Skin epidermis (tissue), 12 donors: ENCODE results near the gene TBX1.
"Not testable (repeated sequence)": the region's sequence is repeated elsewhere in the genome, so short reads cannot be mapped to it uniquely, and the experiment has no call there.

Source experiments
- H3K27ac ChIP-seq, 21 experiments: fragments of 200-600 bp; sonication (generic) in 11 of 21; one replicate each; pipeline ENCODE4 v1.5.0; 2020; ENCODE audit warnings: mild to moderate bottlenecking in 3 of 21, inconsistent platforms in 2 of 21, moderate library complexity in 2 of 21
- H3K4me3 ChIP-seq, 7 experiments: fragments of 200-600 bp; sonication (generic) in 2 of 7; one replicate each; pipeline ENCODE4 v1.5.0; 2020; ENCODE audit warnings: inconsistent platforms in 2 of 7, mild to moderate bottlenecking in 2 of 7, moderate library complexity in 1 of 7

The TBX1 gene

GRCh38 chr22:19791894-19792293 lies 31.3 kb downstream of the TBX1 start:
- Histone ChIP-seq H3K4me3 (no peak overlapping the region), H3K27ac (no peak overlapping the region)

GRCh38 chr22:19792383-19792896 lies 31.9 kb downstream of the TBX1 start:
- not testable (repeated sequence) for H3K27ac ChIP-seq

GRCh38 chr22:19793161-19793560 lies 32.6 kb downstream of the TBX1 start:
- no peak overlapping the region for H3K4me3 ChIP-seq

More at GRCh38 chr22:19792383-19792896, 31.9 kb downstream of the TBX1 start:
- H3K4me3 ChIP-seq: not testable (repeated sequence)

GRCh38 chr22:19793661-19794310 lies 33.2 kb downstream of the TBX1 start:
- H3K27ac ChIP-seq: no peak overlapping the region
- H3K4me3 ChIP-seq: no peak overlapping the region

More at GRCh38 chr22:19793161-19793560, 32.6 kb downstream of the TBX1 start:
- H3K27ac ChIP-seq: no peak overlapping the region

- Histone ChIP-seq H3K27ac (peak overlapping the region in 1 of 21 experiments; percentile 20), H3K4me3 (no peak overlapping the region)
These were observed 35.0 kb downstream of the TBX1 start for GRCh38 chr22:19795617-19796008.

- peak overlapping the region in 1 of 21 experiments; percentile 20 for H3K27ac ChIP-seq
- H3K4me3 ChIP-seq: no peak overlapping the region
These were observed 35.6 kb downstream of the TBX1 start for GRCh38 chr22:19796160-19796559.

GRCh38 chr22:19797086-19798002 lies 36.8 kb downstream of the TBX1 start:
- no peak overlapping the region for H3K4me3 ChIP-seq
- peak overlapping the region in 1 of 21 experiments; percentile 3 for H3K27ac ChIP-seq

GRCh38 chr22:19798003-19798665 lies 37.6 kb downstream of the TBX1 start:
- Histone ChIP-seq H3K4me3 (no peak overlapping the region), H3K27ac (peak overlapping the region in 2 of 21 experiments; percentile 3 to 9)

GRCh38 chr22:19798891-19799293 lies 38.3 kb downstream of the TBX1 start:
- no peak overlapping the region for H3K4me3 ChIP-seq
- H3K27ac ChIP-seq: peak overlapping the region in 2 of 21 experiments; percentile 9 to 22

- Histone ChIP-seq H3K27ac (peak overlapping the region in 3 of 21 experiments; percentile 19 to 38 (median 33)), H3K4me3 (no peak overlapping the region)
These were observed 39.0 kb downstream of the TBX1 start for GRCh38 chr22:19799322-19800190.

- Histone ChIP-seq H3K4me3 (no peak overlapping the region), H3K27ac (peak overlapping the region in 3 of 21 experiments; percentile 19 to 38 (median 33))
These were observed 39.7 kb downstream of the TBX1 start for GRCh38 chr22:19800306-19800705.

GRCh38 chr22:19800761-19801244 lies 40.2 kb downstream of the TBX1 start:
- no peak overlapping the region for H3K4me3 ChIP-seq

GRCh38 chr22:19801340-19802000 lies 40.9 kb downstream of the TBX1 start:
- no peak overlapping the region for H3K4me3 ChIP-seq
- H3K27ac ChIP-seq: peak overlapping the region in 2 of 21 experiments; percentile 1 to 19

More at GRCh38 chr22:19800761-19801244, 40.2 kb downstream of the TBX1 start:
- H3K27ac ChIP-seq: peak overlapping the region in 3 of 21 experiments; percentile 1 to 43 (median 19)

GRCh38 chr22:19802001-19802893 lies 41.7 kb downstream of the TBX1 start:
- Histone ChIP-seq H3K27ac (no peak overlapping the region), H3K4me3 (no peak overlapping the region)

GRCh38 chr22:19802894-19803735 lies 42.5 kb downstream of the TBX1 start:
- H3K4me3 ChIP-seq: no peak overlapping the region
- no peak overlapping the region for H3K27ac ChIP-seq

- no peak overlapping the region for H3K4me3 ChIP-seq
- no peak overlapping the region for H3K27ac ChIP-seq
These were observed 43.2 kb downstream of the TBX1 start for GRCh38 chr22:19803736-19804267.
